DOHH2 (cell line): Measurements from ENCODE around the gene ADCY7.

ENCODE experiments used
- H3F3A ChIP-seq: fragments of 200-600 bp; sonication (generic), shearing (Covaris generic); 2 replicates; pipeline ENCODE4 v1.6.0; 2016; ENCODE audit warnings: antibody characterized with exemption, mild to moderate bottlenecking; ENCODE audit not compliant: control insufficient read depth, insufficient read depth
- H3K27ac ChIP-seq: fragments of 200-600 bp; sonication (generic); 2 replicates; pipeline ENCODE4 v1.5.1; 2014; ENCODE audit warnings: low read depth, mild to moderate bottlenecking, low read length, moderate library complexity
- H3K27me3 ChIP-seq: fragments of 200-600 bp; sonication (generic); 2 replicates; pipeline ENCODE4 v1.6.1; 2014; ENCODE audit warnings: mild to moderate bottlenecking, low read length, mixed read lengths; ENCODE audit not compliant: control insufficient read depth
- H3K36me3 ChIP-seq: fragments of 200-600 bp; sonication (generic); 2 replicates; pipeline ENCODE4 v1.6.1; 2014; ENCODE audit warnings: mild to moderate bottlenecking, low read length, moderate library complexity, mixed read lengths; ENCODE audit not compliant: control insufficient read depth
- H3K4me1 ChIP-seq: fragments of 200-600 bp; sonication (generic); 2 replicates; pipeline ENCODE4 v1.6.1; 2014; ENCODE audit warnings: mild to moderate bottlenecking, low read length, mixed read lengths; ENCODE audit not compliant: control insufficient read depth
- H3K4me2 ChIP-seq: fragments of 200-600 bp; sonication (generic); 2 replicates; pipeline ENCODE4 v1.6.0; 2014; ENCODE audit warnings: mild to moderate bottlenecking, low read length, moderate library complexity
- H3K4me3 ChIP-seq: fragments of 200-600 bp; sonication (generic); 2 replicates; pipeline ENCODE4 v1.5.1; 2014; ENCODE audit warnings: mild to moderate bottlenecking, low read length, mixed read lengths
- H3K79me2 ChIP-seq: fragments of 200-600 bp; sonication (generic); 2 replicates; pipeline ENCODE4 v1.6.1; 2014; ENCODE audit warnings: mild to moderate bottlenecking, low read length, mixed read lengths; ENCODE audit not compliant: control insufficient read depth
- H3K9me2 ChIP-seq: fragments of 200-600 bp; sonication (generic); replicated peaks from 2 replicates; pipeline ENCODE4 v1.6.1; 2014; ENCODE audit warnings: mild to moderate bottlenecking, low read length, mixed read lengths; ENCODE audit not compliant: control insufficient read depth
- H3K9me3 ChIP-seq: fragments of 200-600 bp; sonication (generic); 2 replicates; pipeline ENCODE4 v1.6.1; 2014; ENCODE audit warnings: antibody characterized with exemption, low read length, mixed read lengths; ENCODE audit not compliant: control insufficient read depth, insufficient read depth
- H4K20me1 ChIP-seq: fragments of 200-600 bp; sonication (generic); 2 replicates; pipeline ENCODE4 v1.6.0; 2014; ENCODE audit warnings: low read depth, mild to moderate bottlenecking, antibody characterized with exemption, low read length, moderate library complexity; ENCODE audit not compliant: control insufficient read depth, insufficient read depth
- CTCF ChIP-seq: fragments of 200-600 bp; sonication (generic); IDR thresholded peaks from one replicate; pipeline ENCODE4 v1.5.1; 2014; ENCODE audit warnings: antibody characterized with exemption, mild to moderate bottlenecking, low read depth, low read length; ENCODE audit not compliant: poor library complexity, severe bottlenecking
- EZH2phosphoT487 ChIP-seq: fragments of 200-600 bp; sonication (generic); IDR thresholded peaks from 2 replicates; pipeline ENCODE4 v1.6.1; 2017; ENCODE audit warnings: borderline replicate concordance, mild to moderate bottlenecking, antibody characterized with exemption, low read length, moderate library complexity, mixed read lengths

Gene ADCY7

GRCh38 chr16:50316848-50317630, 50.7 kb downstream of the ADCY7 start:
- Histone ChIP-seq H3K79me2 (no peaks in the 10 kb centered on the region), H3K4me3 (no peak overlapping the region), H4K20me1 (no peaks in the 10 kb centered on the region), H3K9me3 (no peaks in the 10 kb centered on the region), H3K27ac (no peak overlapping the region), H3K27me3 (no peaks in the 10 kb centered on the region), H3K4me1 (no peaks in the 10 kb centered on the region), H3K4me2 (no peak overlapping the region), H3F3A (0 out of 2 replicates have a peak, but pooled peaks cover 3% of the 10 kb centered on the region), H3K9me2 (no peaks in the 10 kb centered on the region), H3K36me3 (peaks cover 80% of the 10 kb centered on the region)
- TF ChIP-seq EZH2phosphoT487: no peak
- TF ChIP-seq CTCF: no peak

GRCh38 chr16:50318796-50319578, 52.6 kb downstream of the ADCY7 start:
- H4K20me1 ChIP-seq: no peaks in the 10 kb centered on the region
- H3K4me2 ChIP-seq: no peak overlapping the region
- H3K4me3 ChIP-seq: no peak overlapping the region
- H3K4me1 ChIP-seq: no peaks in the 10 kb centered on the region
- H3K9me2 ChIP-seq: no peaks in the 10 kb centered on the region
- H3K27me3 ChIP-seq: no peaks in the 10 kb centered on the region
- TF ChIP-seq CTCF: no peak
- TF ChIP-seq EZH2phosphoT487: no peak
- H3K36me3 ChIP-seq: peaks cover 94% of the 10 kb centered on the region
- H3F3A ChIP-seq: 0 out of 2 replicates have a peak, but pooled peaks cover 3% of the 10 kb centered on the region
- H3K79me2 ChIP-seq: no peaks in the 10 kb centered on the region
- H3K27ac ChIP-seq: no peak overlapping the region
- no peaks in the 10 kb centered on the region for H3K9me3 ChIP-seq

- H3K4me3 ChIP-seq: no peak overlapping the region
- H3K9me3 ChIP-seq: no peaks in the 10 kb centered on the region
- no peaks in the 10 kb centered on the region for H3K27me3 ChIP-seq
- H3K79me2 ChIP-seq: no peaks in the 10 kb centered on the region
- H3K36me3 ChIP-seq: peaks cover 94% of the 10 kb centered on the region
- TF ChIP-seq EZH2phosphoT487 (no peak), CTCF (no peak)
- H3K27ac ChIP-seq: no peak overlapping the region
- H3F3A ChIP-seq: 0 out of 2 replicates have a peak, but pooled peaks cover 3% of the 10 kb centered on the region
- no peaks in the 10 kb centered on the region for H3K4me1 ChIP-seq
- no peaks in the 10 kb centered on the region for H4K20me1 ChIP-seq
- no peak overlapping the region for H3K4me2 ChIP-seq
- no peaks in the 10 kb centered on the region for H3K9me2 ChIP-seq
Measured at GRCh38 chr16:50320310-50320709, 54.0 kb downstream of the ADCY7 start.
